Measurements from ENCODE around the gene PIAS2.

DNA sequence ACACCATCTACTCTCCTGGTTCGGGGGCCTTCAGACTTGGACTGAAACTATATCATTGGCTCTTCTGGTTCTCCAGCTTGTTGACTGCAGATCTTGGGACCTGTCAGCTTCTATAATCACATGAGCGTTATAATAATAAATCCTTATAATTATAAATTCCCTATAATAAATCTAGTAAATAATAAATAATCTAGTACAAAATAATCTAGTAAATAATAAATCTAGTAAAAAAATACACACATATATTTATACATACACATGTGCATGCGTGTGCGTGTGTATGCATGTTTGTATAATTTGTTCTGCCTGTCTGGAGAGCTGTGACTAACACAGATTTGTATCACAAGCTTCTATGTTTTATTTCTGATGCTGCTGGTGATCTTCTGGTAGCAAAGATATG lies 40.9 kb upstream of the PIAS2 start:
- TF ChIP-seq, protein P1, sequence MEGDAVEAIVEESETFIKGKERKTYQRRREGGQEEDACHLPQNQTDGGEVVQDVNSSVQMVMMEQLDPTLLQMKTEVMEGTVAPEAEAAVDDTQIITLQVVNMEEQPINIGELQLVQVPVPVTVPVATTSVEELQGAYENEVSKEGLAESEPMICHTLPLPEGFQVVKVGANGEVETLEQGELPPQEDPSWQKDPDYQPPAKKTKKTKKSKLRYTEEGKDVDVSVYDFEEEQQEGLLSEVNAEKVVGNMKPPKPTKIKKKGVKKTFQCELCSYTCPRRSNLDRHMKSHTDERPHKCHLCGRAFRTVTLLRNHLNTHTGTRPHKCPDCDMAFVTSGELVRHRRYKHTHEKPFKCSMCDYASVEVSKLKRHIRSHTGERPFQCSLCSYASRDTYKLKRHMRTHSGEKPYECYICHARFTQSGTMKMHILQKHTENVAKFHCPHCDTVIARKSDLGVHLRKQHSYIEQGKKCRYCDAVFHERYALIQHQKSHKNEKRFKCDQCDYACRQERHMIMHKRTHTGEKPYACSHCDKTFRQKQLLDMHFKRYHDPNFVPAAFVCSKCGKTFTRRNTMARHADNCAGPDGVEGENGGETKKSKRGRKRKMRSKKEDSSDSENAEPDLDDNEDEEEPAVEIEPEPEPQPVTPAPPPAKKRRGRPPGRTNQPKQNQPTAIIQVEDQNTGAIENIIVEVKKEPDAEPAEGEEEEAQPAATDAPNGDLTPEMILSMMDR (IDR thresholded peaks at IDR 0.05 in 2 of 3, conservative IDR thresholded peaks at IDR 0.05 in 1 of 3; ENCODE audit: insufficient read depth in 2 of 3, low read depth in 1 of 3, low read length in 3 of 3), result no peak
- TF ChIP-seq JUND (IDR thresholded peaks at IDR 0.05; ENCODE audit: borderline replicate concordance, low read depth, low read length), result no peak
- TF ChIP-seq JUND (tag; IDR thresholded peaks at IDR 0.05; ENCODE audit: borderline replicate concordance, low read depth, low read length), result no peak
- no peak for TF ChIP-seq BRCA1 (IDR thresholded peaks at IDR 0.05)
- no peak for TF ChIP-seq BRCA1 (CRISPR knock-in tag; IDR thresholded peaks at IDR 0.05)
- TF ChIP-seq, protein P2, sequence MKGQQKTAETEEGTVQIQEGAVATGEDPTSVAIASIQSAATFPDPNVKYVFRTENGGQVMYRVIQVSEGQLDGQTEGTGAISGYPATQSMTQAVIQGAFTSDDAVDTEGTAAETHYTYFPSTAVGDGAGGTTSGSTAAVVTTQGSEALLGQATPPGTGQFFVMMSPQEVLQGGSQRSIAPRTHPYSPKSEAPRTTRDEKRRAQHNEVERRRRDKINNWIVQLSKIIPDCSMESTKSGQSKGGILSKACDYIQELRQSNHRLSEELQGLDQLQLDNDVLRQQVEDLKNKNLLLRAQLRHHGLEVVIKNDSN (CRISPR knock-in tag; IDR thresholded peaks at IDR 0.05), result no peak
- TF ChIP-seq JUN (IDR thresholded peaks at IDR 0.05; ENCODE audit: borderline replicate concordance, low read depth, low read length), result no peak
- TF ChIP-seq JUN (CRISPR knock-in tag; IDR thresholded peaks at IDR 0.05; ENCODE audit: borderline replicate concordance), result no peak
